Endothelial cell of umbilical vein (primary cell): Measurements from ENCODE around the gene WFIKKN1. TPM values are rescaled to one million over a fixed set of nuclear protein-coding genes. Genes with fewer than 3 reads are reported as not detected.

ENCODE experiments used
- BruUV-seq: library from RNA; stranded (reverse); fragments of 400-500 nt; replicated peaks from 2 replicates; lab custom pipeline; 2021; lab: Mats Ljungman, UMichigan
- CTCF ChIA-PET: fragments of 300-600, 350-600 bp; sonication (Branson Sonifier 250); formaldehyde crosslinking; loops from one replicate; lab custom pipeline; 2021; ENCODE audit warnings: antibody characterized with exemption, inconsistent platforms; lab: Charles Lee
- POLR2A ChIA-PET: fragments of 300-600, 350-600 bp; sonication (Branson Sonifier 250); formaldehyde crosslinking; loops from one replicate; lab custom pipeline; 2021; ENCODE audit warnings: antibody characterized with exemption, inconsistent platforms; lab: Charles Lee
- DNase-seq: peaks from one replicate; pipeline ENCODE4 v3.0.0-alpha.2; 2011; ENCODE audit warnings: low read depth, low spot score
- FAIRE-seq: peaks from 2 replicates; lab custom pipeline; 2011; peaks lifted over from hg19 to GRCh38; lab: Jason Lieb, UNC
- H2AFZ ChIP-seq: 2 replicates; pipeline ENCODE4 v1.6.0; 2012; ENCODE audit warnings: low read depth, low read length, control low read depth, inconsistent platforms
- H3K27ac ChIP-seq: 2 replicates; pipeline ENCODE4 v1.5.1; 2011; ENCODE audit warnings: low read depth, mild to moderate bottlenecking, control low read depth, low read length, moderate library complexity; ENCODE audit not compliant: insufficient read depth
- H3K27me3 ChIP-seq, 2 experiments: 2 replicates each; pipeline versions ENCODE4 v1.6.0 to v1.6.1; 2011; ENCODE audit warnings: low read length in 2 of 2, mixed read lengths in 1 of 2; ENCODE audit not compliant: control insufficient read depth in 2 of 2, insufficient read depth in 2 of 2
- H3K36me3 ChIP-seq, 2 experiments: 2 replicates in 1 of 2; 3 replicates in 1 of 2; pipeline ENCODE4 v1.5.1; 2011; ENCODE audit warnings: low read length in 2 of 2, mild to moderate bottlenecking in 1 of 2, moderate library complexity in 1 of 2; ENCODE audit not compliant: control insufficient read depth in 2 of 2, insufficient read depth in 2 of 2; ENCODE audit errors: extremely low read depth in 1 of 2
- H3K4me1 ChIP-seq: 3 replicates; pipeline ENCODE4 v1.5.1; 2011; ENCODE audit warnings: mild to moderate bottlenecking, low read length; ENCODE audit not compliant: control insufficient read depth, insufficient read depth; ENCODE audit errors: extremely low read depth
- H3K4me2 ChIP-seq: 2 replicates; pipeline ENCODE4 v1.6.1; 2011; ENCODE audit warnings: low read length, control low read depth, mixed read lengths; ENCODE audit not compliant: insufficient read depth
- H3K4me3 ChIP-seq, 3 experiments: fragments of 200-600 bp in 1 of 3; sonication (generic), shearing (Covaris generic) in 1 of 3; replicated peaks in 1 of 3; 2 replicates each; pipeline ENCODE4 v1.5.1; 2011 to 2016; ENCODE audit warnings: control low read depth in 3 of 3, low read length in 3 of 3, mild to moderate bottlenecking in 2 of 3, inconsistent platforms in 1 of 3, low read depth in 1 of 3, moderate library complexity in 1 of 3; ENCODE audit not compliant: insufficient read depth in 1 of 3
- H3K79me2 ChIP-seq: 2 replicates; pipeline ENCODE4 v1.6.0; 2012; ENCODE audit warnings: low read length, inconsistent platforms; ENCODE audit not compliant: control insufficient read depth, insufficient read depth
- H3K9ac ChIP-seq: replicated peaks from 2 replicates; pipeline ENCODE3; 2011; ENCODE audit warnings: low read length, control low read depth; ENCODE audit not compliant: insufficient read depth; ENCODE audit errors: extremely low read depth
- H3K9me1 ChIP-seq: replicated peaks from 3 replicates; pipeline ENCODE4 v1.6.0; 2011; ENCODE audit warnings: mild to moderate bottlenecking, low read length; ENCODE audit not compliant: control insufficient read depth, insufficient read depth; ENCODE audit errors: extremely low read depth
- H3K9me3 ChIP-seq: replicated peaks from 2 replicates; pipeline ENCODE4 v1.5.1; 2012; ENCODE audit warnings: low read length, inconsistent platforms; ENCODE audit not compliant: control insufficient read depth, insufficient read depth
- H4K20me1 ChIP-seq: replicated peaks from 2 replicates; pipeline ENCODE3; 2011; ENCODE audit warnings: mild to moderate bottlenecking, low read length; ENCODE audit not compliant: control insufficient read depth, insufficient read depth; ENCODE audit errors: extremely low read depth
- EZH2 ChIP-seq: IDR thresholded peaks from 2 replicates; pipeline ENCODE4 v1.6.1; 2012; ENCODE audit warnings: borderline replicate concordance, low read depth, mild to moderate bottlenecking, moderate library complexity, low read length, inconsistent platforms; ENCODE audit not compliant: severe bottlenecking
- FOS ChIP-seq: IDR thresholded peaks from 2 replicates; pipeline ENCODE4 v1.6.1; 2011; ENCODE audit warnings: mild to moderate bottlenecking, low read length, moderate library complexity, borderline replicate concordance; ENCODE audit not compliant: insufficient read depth
- JUN ChIP-seq: IDR thresholded peaks from 2 replicates; pipeline ENCODE4 v1.6.1; 2011; ENCODE audit warnings: borderline replicate concordance, low read depth; ENCODE audit not compliant: insufficient read length, insufficient read depth
- MYC ChIP-seq: IDR thresholded peaks from one replicate; pipeline ENCODE4 v1.6.1; 2011; ENCODE audit warnings: mild to moderate bottlenecking, low read depth, low read length
- POLR2A ChIP-seq: IDR thresholded peaks from 2 replicates; pipeline ENCODE4 v1.6.1; 2012; ENCODE audit warnings: low read depth, mild to moderate bottlenecking, control low read depth, low read length
- POLR2AphosphoS5 ChIP-seq: IDR thresholded peaks from 2 replicates; pipeline ENCODE4 v1.6.1; 2012; ENCODE audit warnings: low read depth, mild to moderate bottlenecking, control low read depth, low read length, moderate library complexity; ENCODE audit not compliant: insufficient read depth
- dilution Hi-C: fragments of 300-500 bp; cut with MboI; formaldehyde crosslinking; loops from one replicate; pipeline ENCODE4 v1.15.0; 2019; ENCODE audit warnings: low sequenced_read_pairs; ENCODE audit not compliant: extremely low pct_ligation_motif_present
- intact Hi-C: fragments of 100-400 bp; cut with micrococcal nuclease; formaldehyde crosslinking; loops from one replicate; pipeline ENCODE4 v1.10.0; 2022
- polyA plus RNA-seq, 4 experiments: library from polyadenylated mRNA; depleted of rRNA in 3 of 4; stranded (reverse) in 3 of 4; unstranded in 1 of 4; fragments of >200 nt; gene quantifications; 2 replicates each; pipeline versions ENCODE4 v1.2.1 to v1.2.3, GENCODE V29; 2011 to 2012; ENCODE audit warnings: missing spikeins in 1 of 4
- total RNA-seq: library from RNA; stranded (reverse); gene quantifications from 2 replicates; pipeline ENCODE4 v1.2.3, GENCODE V29; 2021
- TF ChIP-seq, protein P1 (sequence below): IDR thresholded peaks from 2 replicates; pipeline ENCODE4 v1.6.1; 2011; ENCODE audit not compliant: insufficient read depth, insufficient read length
- TF ChIP-seq, protein P2 (sequence below), 2 donors: IDR thresholded peaks; 1 replicate in 1 of 2; 2 replicates in 1 of 2; pipeline ENCODE4 v1.5.1; 2011; ENCODE audit warnings: low read length in 2 of 2, mild to moderate bottlenecking in 2 of 2, moderate library complexity in 2 of 2, control low read depth in 1 of 2, inconsistent platforms in 1 of 2, low read depth in 1 of 2; ENCODE audit not compliant: insufficient read depth in 1 of 2; ENCODE audit errors: extremely low read depth in 1 of 2

The WFIKKN1 gene
- total and polyA plus RNA-seq, 2 donors (not counting 3 experiments of a cell fraction or from before 2014, with no cell fraction given): 0.06 to 0.40 TPM

DNA sequence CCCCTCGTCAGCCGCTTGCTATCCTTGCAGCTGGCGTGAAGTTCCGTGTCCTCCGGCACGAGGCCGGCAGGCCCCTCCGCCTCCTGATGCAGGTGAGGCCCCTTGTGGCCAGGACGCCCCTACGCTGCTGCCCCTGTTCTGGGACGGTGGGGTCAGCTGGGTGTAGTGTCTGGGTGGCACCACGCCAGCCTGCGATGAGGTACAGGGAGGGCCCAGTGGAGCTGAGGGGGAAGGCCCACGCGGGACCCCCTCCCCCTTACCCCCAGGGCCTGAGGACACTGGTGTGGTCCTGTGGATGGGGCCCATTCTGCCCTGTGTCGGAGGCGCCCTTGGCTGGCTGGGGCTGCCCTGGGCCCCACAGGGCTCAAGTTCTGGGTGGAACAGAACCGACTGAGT lies 48.6 kb upstream of the WFIKKN1 start:
- intact Hi-C loops: no loop called here
- DNase-seq (no peak), FAIRE-seq (no peak)
- Histone ChIP-seq H4K20me1 (no peaks in the 10 kb centered on the region), H3K27ac (no peak overlapping the region), H3K27me3 (no peaks in the 10 kb centered on the region), H3K9ac (no peak overlapping the region), H3K9me3 (no peaks in the 10 kb centered on the region), H3K79me2 (no peaks in the 10 kb centered on the region), H3K4me3 (no peak overlapping the region), H3K4me1 (no peaks in the 10 kb centered on the region), H3K9me1 (no peaks in the 10 kb centered on the region), H2AFZ (no peak overlapping the region), H3K4me2 (no peak overlapping the region), H3K36me3 (no peaks in the 10 kb centered on the region)
- POLR2A ChIA-PET: no interaction called here
- dilution Hi-C loops: no loop called here
- no TSS peak for BruUV-seq
- CTCF ChIA-PET: no interaction called here
- TF ChIP-seq POLR2AphosphoS5: no peak
- TF ChIP-seq FOS: no peak
- TF ChIP-seq MYC: no peak
- TF ChIP-seq, protein P1, sequence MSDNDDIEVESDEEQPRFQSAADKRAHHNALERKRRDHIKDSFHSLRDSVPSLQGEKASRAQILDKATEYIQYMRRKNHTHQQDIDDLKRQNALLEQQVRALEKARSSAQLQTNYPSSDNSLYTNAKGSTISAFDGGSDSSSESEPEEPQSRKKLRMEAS: no peak
- no peak for TF ChIP-seq POLR2A
- TF ChIP-seq EZH2: no peak
- TF ChIP-seq, protein P2, sequence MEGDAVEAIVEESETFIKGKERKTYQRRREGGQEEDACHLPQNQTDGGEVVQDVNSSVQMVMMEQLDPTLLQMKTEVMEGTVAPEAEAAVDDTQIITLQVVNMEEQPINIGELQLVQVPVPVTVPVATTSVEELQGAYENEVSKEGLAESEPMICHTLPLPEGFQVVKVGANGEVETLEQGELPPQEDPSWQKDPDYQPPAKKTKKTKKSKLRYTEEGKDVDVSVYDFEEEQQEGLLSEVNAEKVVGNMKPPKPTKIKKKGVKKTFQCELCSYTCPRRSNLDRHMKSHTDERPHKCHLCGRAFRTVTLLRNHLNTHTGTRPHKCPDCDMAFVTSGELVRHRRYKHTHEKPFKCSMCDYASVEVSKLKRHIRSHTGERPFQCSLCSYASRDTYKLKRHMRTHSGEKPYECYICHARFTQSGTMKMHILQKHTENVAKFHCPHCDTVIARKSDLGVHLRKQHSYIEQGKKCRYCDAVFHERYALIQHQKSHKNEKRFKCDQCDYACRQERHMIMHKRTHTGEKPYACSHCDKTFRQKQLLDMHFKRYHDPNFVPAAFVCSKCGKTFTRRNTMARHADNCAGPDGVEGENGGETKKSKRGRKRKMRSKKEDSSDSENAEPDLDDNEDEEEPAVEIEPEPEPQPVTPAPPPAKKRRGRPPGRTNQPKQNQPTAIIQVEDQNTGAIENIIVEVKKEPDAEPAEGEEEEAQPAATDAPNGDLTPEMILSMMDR (IDR thresholded peaks at IDR 0.05; ENCODE audit: extremely low read depth in 1 of 2, insufficient read depth in 1 of 2, low read depth in 1 of 2, low read length in 2 of 2): no peak
- no peak for TF ChIP-seq JUN
